ENCODE measurements around the gene RASL12. TPM values are rescaled to one million over a fixed set of nuclear protein-coding genes. Genes with fewer than 3 reads are reported as not detected.
"Not testable (repeated sequence)": the region's sequence is repeated elsewhere in the genome, so short reads cannot be mapped to it uniquely, and the experiment has no call there.

Gene RASL12
- total and polyA plus RNA-seq, 12 donors: 1.3 to 9.2 (median 3.4) TPM

GRCh38 chr15:65044724-65045481, 22.9 kb downstream of the RASL12 start, which contains the start of gene SLC51B:
Gene SLC51B (plus strand): TSS chr15:65045387. CDS start chr15:65050005, 4,618 bp downstream.
- Histone ChIP-seq H3K27me3 (no peaks in the 10 kb centered on the region), H3K4me1 (replicated peaks in 1 of 2) (peaks cover 0 to 15% of the 10 kb centered on the region in 2 donors), H3K4me3 (no peak within 1 kb of the TSS), H3K9me3 (replicated peaks in 1 of 3) (no peaks in the 10 kb centered on the region), H3K36me3 (replicated peaks in 1 of 2) (no peaks in the 10 kb centered on the region), H3K27ac (peak within 1 kb of the TSS in 3 of 5 donors; percentile 11 to 57 (median 31))
- 57 to 68% (median 66%) methylated on average over 5 to 7 of the region's 7 CpGs for WGBS, 4 donors
- intact Hi-C loops (cut with DNase I): loop anchor here in 1 of 2 donors (10.0 kb wide), 1 partner anchor 50 kb away; no protein-coding TSS in a partner anchor
- peak in 6 of 7 donors; percentile 50 to 82 (median 72) for DNase-seq
- TF ChIP-seq POLR2A (IDR thresholded peaks at IDR 0.05) (no peak), CTCF (IDR thresholded peaks at IDR 0.05) (no peak)

- not testable (repeated sequence) for H3K36me3 ChIP-seq (replicated peaks in 1 of 2); H3K4me1 ChIP-seq (replicated peaks in 1 of 2); H3K27me3 ChIP-seq; H3K4me3 ChIP-seq; H3K9me3 ChIP-seq (replicated peaks in 1 of 3); H3K27ac ChIP-seq
- DNase-seq: peak in 1 of 7 donors; percentile 45
- intact Hi-C loops (cut with DNase I): loop anchor here in 1 of 2 donors (10.0 kb wide), 1 partner anchor 51 kb away; no protein-coding TSS in a partner anchor
- 67 to 91% (median 87%) methylated on average over 5 of the region's 5 CpGs for WGBS, 4 donors
Measured at GRCh38 chr15:65044218-65044617, 23.6 kb downstream of the RASL12 start.

- peak in 1 of 7 donors; percentile 33 for DNase-seq
- Histone ChIP-seq H3K9me3 (replicated peaks in 1 of 3) (no peaks in the 10 kb centered on the region), H3K27ac (no peak overlapping the region), H3K4me1 (replicated peaks in 1 of 2) (peaks cover 0 to 7% of the 10 kb centered on the region in 2 donors), H3K4me3 (no peak overlapping the region), H3K27me3 (no peaks in the 10 kb centered on the region), H3K36me3 (replicated peaks in 1 of 2) (no peaks in the 10 kb centered on the region)
- intact Hi-C loops (cut with DNase I): loop anchor here in 1 of 2 donors (10.0 kb wide), 1 partner anchor 52 kb away; no protein-coding TSS in a partner anchor
- 54 to 88% (median 66%) methylated on average over 4 of the region's 4 CpGs for WGBS, 4 donors
- no peak for TF ChIP-seq CTCF (IDR thresholded peaks at IDR 0.05)
- TF ChIP-seq POLR2A (IDR thresholded peaks at IDR 0.05): no peak
Measured at GRCh38 chr15:65042776-65043327, 24.9 kb downstream of the RASL12 start.

- H3K9me3 ChIP-seq (replicated peaks in 1 of 3): no peaks in the 10 kb centered on the region
- H3K4me3 ChIP-seq: no peak overlapping the region
- WGBS, 4 donors: 81 to 87% (median 85%) methylated on average over 2 of the region's 2 CpGs
- no peaks in the 10 kb centered on the region for H3K36me3 ChIP-seq (replicated peaks in 1 of 2)
- intact Hi-C loops (cut with DNase I): loop anchor here in 1 of 2 donors (10.0 kb wide), 1 partner anchor 53 kb away; no protein-coding TSS in a partner anchor
- TF ChIP-seq POLR2A (IDR thresholded peaks at IDR 0.05) (no peak), CTCF (IDR thresholded peaks at IDR 0.05) (no peak)
- no peak overlapping the region for H3K27ac ChIP-seq
- no peak for DNase-seq
- no peaks in the 10 kb centered on the region for H3K27me3 ChIP-seq
- peaks cover 0 to 7% of the 10 kb centered on the region in 2 donors for H3K4me1 ChIP-seq (replicated peaks in 1 of 2)
Measured at GRCh38 chr15:65041787-65042186, 26.0 kb downstream of the RASL12 start.
